ENCODE results near the gene TMEM51. TPM values are rescaled to one million over a fixed set of nuclear protein-coding genes. Genes with fewer than 3 reads are reported as not detected.
A peak's percentile ranks its signal among the peaks of the same experiment; 100 is the strongest.

The TMEM51 gene
- total and polyA plus RNA-seq, 2 of the 13 experiments (the other 11 are each of a cell fraction or from before 2014, with no cell fraction given): 12.2 to 22.3 TPM

GRCh38 chr1:15153842-15154479 lies 414 bp downstream of the TMEM51 start (continued):
- TF ChIP-seq NFE2 (CRISPR knock-in tag; IDR thresholded peaks at IDR 0.05) (no peak), ZNF772 (CRISPR knock-in tag; IDR thresholded peaks at IDR 0.05) (0 out of 2 replicates have a peak, but pooled peaks have one; percentile 16), ZNF460 (CRISPR knock-in tag; IDR thresholded peaks at IDR 0.05; ENCODE audit: borderline replicate concordance) (no peak), TFAP4 (IDR thresholded peaks at IDR 0.05; ENCODE audit: borderline replicate concordance, low read depth) (peak; percentile 80; the same call in 1 of the 2 replicates), ADNP (CRISPR knock-in tag; IDR thresholded peaks at IDR 0.05) (peak; percentile 84; the same call in 1 of the 2 replicates), MYC (CRISPR knock-in tag; IDR thresholded peaks at IDR 0.05; ENCODE audit: borderline replicate concordance) (peak; percentile 35; the same call in 1 of the 2 replicates), CSRNP1 (CRISPR knock-in tag; IDR thresholded peaks at IDR 0.05) (0 out of 2 replicates have a peak, but pooled peaks have one; percentile 12), HOXA5 (CRISPR knock-in tag; IDR thresholded peaks at IDR 0.05) (0 out of 2 replicates have a peak, but pooled peaks have one; percentile 20), KDM5B (CRISPR knock-in tag; IDR thresholded peaks at IDR 0.05; ENCODE audit: borderline replicate concordance) (0 out of 2 replicates have a peak, but pooled peaks have one; percentile 11), CREB3 (CRISPR knock-in tag; IDR thresholded peaks at IDR 0.05) (0 out of 2 replicates have a peak, but pooled peaks have one; percentile 42), E2F1 (CRISPR knock-in tag; IDR thresholded peaks at IDR 0.05) (peak; percentile 77), ZNF703 (CRISPR knock-in tag; IDR thresholded peaks at IDR 0.05; ENCODE audit: borderline replicate concordance) (0 out of 2 replicates have a peak, but pooled peaks have one; percentile 16), ARNT2 (CRISPR knock-in tag; IDR thresholded peaks at IDR 0.05; ENCODE audit: low read depth) (peak; percentile 66; the same call in 1 of the 2 replicates), PATZ1 (CRISPR knock-in tag; IDR thresholded peaks at IDR 0.05) (0 out of 2 replicates have a peak, but pooled peaks have one; percentile 1), ASH2L (IDR thresholded peaks at IDR 0.05; ENCODE audit: insufficient read length, low read depth, low read length) (peak; percentile 75), ZNF280D (CRISPR knock-in tag; IDR thresholded peaks at IDR 0.05) (peak; percentile 30; the same call in 1 of the 2 replicates), NCOR1 (IDR thresholded peaks at IDR 0.05; ENCODE audit: borderline replicate concordance, low read length) (0 out of 2 replicates have a peak, but pooled peaks have one; percentile 40), AGO2 (optimal IDR thresholded peaks at IDR 0.05; ENCODE audit: low read depth, low read length) (peak; percentile 20)
